Limb (tissue), 2 donors: ENCODE results near the gene ULBP2.
"Not testable (repeated sequence)": the region's sequence is repeated elsewhere in the genome, so short reads cannot be mapped to it uniquely, and the experiment has no call there.

Experiments
- DNase-seq, 2 donors: peaks; one replicate each; pipeline ENCODE4 v3.0.0-alpha.2; 2016; ENCODE audit errors: extremely low spot score in 2 of 2

Gene ULBP2

GRCh38 chr6:149925974-149926777 is 15.6 kb upstream of the ULBP2 start:
- peak; percentile 34 to 84 for DNase-seq

- not testable (repeated sequence) for DNase-seq
Observed at GRCh38 chr6:149927025-149927424, 14.8 kb upstream of the ULBP2 start.

GRCh38 chr6:149929422-149929821 is 12.4 kb upstream of the ULBP2 start:
- no peak for DNase-seq

GRCh38 chr6:149931501-149931900 is 10.3 kb upstream of the ULBP2 start:
- no peak for DNase-seq

DNA sequence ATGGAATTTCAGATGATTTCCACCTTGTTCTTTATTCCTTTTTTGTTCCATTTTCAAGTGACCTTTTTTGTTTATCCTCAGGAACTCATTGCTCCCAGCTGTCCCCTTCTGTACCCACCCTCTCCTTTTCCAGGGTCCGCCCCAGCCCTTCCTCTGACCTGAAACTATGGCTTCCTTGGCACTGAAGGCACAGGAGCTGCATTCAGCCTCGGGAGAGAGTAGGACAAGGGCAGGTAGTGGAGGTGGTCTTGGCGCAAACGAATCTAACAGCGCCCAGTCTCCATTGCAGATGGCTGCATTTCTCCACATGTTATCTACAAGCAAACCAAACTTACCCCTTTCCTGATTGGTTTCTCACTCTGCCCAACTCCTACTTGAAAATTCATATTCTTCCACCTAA is 8.8 kb upstream of the ULBP2 start:
- DNase-seq = peak in 1 of 2 donors; percentile 7

DNA sequence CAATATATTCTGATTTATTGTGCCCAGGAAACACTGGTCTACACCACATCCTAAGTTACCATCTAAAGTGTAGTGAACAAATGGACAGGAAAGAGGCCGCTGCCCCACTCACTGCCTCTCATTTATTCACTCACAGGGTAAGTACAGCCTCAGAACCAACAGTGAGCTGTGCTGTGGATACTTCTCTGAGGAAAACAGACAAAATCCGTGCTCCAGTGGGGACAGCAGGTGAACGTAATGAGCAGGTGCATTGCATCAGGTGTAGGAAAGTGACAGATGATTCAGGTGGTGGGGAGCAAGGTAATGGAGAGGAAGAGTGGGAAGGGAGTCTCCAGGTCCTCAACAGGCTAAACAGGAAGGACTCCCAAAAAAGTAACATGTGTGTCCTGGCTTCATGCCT is 8.4 kb upstream of the ULBP2 start:
- DNase-seq = peak in 1 of 2 donors; percentile 12

DNA sequence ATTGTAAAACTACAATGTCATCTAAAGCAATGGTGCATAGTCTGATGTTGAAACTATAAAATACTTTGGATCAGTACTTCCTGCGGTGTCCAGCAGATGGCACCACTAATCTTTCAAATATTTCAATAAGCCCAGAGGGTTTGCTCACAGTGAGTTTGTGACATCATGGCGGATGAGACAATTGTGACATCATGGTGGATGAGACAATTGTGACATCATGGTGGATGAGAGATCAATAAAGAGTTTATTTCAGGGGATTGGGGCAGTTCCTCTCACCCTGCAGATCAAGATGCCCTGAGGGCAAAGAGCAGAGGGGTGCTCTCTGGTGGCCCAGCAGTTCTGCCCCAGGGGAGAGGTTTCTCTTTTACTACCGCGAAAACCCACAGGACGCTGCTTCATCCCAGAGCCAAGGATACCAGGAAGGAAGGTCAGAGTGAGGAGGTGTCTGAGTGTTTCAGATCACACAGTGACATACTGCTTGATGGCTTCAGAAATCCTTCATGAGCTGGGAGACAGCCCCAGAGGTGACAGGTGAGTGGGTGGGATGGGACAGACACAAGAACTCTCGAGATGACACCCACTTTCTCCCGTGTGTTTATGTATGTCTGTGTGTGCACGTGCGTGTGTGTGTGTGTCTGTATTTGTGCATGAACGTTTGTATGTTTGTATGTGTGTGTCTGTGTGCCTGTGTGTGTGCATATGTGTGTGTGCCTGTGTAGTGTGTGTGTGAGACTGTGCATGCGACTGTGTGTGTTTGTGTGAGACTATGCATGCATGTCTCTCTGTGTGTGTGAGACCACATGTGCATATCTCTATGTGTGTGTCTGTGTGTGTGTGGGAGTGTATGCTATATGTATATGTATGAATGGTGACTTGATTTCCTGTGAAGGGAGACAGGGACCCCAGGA is 7.3 kb upstream of the ULBP2 start:
- DNase-seq = peak; percentile 48 to 74

- DNase-seq = peak in 1 of 2 donors; percentile 11
Observed at GRCh38 chr6:149935246-149935645, 6.6 kb upstream of the ULBP2 start.

DNA sequence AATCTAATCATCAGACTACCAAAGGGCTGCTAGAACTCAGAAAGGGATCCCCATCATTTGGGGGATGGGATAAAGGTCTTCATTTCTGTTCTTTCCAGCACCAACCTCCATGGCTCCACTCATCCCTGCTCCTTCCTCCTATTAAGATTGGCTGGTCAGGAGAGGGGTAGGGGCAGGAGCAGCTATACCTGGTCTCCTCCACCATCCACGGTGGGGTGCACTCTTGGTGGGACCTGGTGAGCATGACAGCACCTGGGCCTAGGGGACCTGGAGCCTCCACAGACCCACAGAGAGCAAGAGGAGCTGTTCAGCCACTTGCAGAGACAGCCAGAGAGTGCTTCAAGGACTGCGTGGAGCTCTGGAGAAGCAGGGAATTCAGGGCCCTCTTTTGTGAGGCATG is 6.1 kb upstream of the ULBP2 start:
- peak in 1 of 2 donors; percentile 22 for DNase-seq

DNA sequence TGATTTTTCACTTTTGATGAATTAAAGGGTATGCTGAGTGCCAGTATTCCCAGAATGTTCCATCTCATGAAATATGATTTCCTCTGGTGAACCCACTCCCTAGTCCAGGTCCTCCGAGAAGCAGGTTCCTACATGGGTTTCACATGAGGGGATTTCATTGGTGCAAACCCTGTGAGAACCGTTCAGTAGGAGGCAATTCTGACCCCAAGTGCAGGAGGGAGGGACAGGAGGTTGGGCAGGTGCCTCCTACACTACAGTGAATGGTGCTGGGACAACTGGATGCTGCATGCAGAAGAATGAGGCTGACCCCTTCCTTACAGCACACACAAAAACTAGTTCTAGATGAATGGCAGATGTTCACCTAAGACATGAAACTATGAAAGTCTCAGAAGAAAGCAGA is 5.1 kb upstream of the ULBP2 start:
- DNase-seq = no peak

GRCh38 chr6:149938013-149938570 is 3.7 kb upstream of the ULBP2 start:
- not testable (repeated sequence) for DNase-seq

DNA sequence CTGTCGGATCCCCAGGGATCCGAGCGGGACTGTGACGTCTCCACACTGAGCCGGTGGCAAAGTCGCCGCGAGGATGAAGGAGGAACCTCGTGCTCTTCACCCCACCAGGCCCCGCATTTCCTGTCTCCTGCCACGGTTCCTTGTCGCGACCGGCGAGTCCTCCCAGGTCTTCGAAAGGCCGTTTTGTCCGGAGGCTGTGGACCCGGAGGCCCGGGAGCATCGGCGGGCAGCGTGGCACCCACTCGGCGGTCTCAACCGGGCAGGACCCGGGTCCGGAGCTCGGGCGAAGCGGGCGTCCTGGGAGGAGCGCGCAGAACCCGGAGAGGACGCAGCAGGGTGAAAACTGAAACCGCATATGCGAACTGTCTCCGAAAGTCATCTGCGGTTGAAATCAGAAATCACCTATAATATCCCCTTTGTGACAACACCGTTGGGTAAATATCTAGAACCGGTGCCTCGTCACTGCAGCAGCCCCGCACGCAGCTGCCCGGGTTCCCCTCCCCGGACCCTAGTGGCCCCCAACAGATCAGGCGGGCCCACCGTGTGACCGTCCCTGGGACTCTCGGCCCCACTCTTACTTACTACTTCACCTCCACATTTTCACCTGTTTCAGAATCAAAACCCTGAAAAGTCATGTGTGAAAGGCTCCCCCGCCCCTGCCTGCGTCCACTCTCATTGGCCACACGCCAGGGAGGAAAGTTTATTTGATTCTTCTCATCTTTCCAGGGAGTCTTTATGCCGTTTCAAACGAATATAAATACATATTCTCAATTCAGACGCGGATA is 3.1 kb upstream of the ULBP2 start:
- peak in 1 of 2 donors; percentile 52 for DNase-seq

- DNase-seq = no peak
Observed at GRCh38 chr6:149939356-149939648, 2.5 kb upstream of the ULBP2 start.

- DNase-seq = no peak
Observed at GRCh38 chr6:149939909-149940671, 1.7 kb upstream of the ULBP2 start.

DNA sequence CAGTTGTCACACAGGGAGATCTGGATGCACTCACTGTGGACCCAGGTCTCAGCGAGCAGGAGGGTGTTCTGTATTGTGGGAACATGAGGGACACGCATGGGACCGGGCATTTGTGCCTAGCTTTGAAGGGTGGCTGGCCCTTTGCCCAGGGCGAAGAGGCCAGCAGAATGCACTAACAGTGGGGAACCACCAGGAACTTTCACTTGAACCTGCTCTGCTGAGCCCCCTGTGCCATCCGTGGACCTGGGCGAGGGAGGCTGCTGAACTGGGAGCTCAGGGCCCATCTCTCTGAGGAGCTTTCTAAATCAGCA is 1.2 kb upstream of the ULBP2 start:
- no peak for DNase-seq

DNA sequence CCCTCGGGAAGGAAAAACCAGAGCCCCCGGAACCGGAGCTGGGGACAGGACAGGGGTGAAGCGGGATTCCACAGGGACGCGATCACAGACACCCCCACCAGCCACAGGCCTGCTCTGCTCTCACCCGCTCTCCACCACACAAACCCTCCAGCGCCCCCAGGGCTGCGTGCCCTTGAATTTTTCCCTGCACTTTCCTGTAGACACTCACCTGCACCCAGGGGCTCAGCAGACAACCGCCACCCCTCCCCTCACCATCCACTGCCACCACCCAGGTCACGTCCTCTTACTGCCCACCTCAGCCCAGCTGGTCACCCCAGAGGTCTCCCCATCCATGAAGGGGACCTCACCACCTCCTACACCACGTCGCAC is 631 bp downstream of the ULBP2 start:
- DNase-seq = peak in 1 of 2 donors; percentile 41

- peak in 1 of 2 donors; percentile 16 for DNase-seq
Observed at GRCh38 chr6:149943321-149943720, 1.5 kb downstream of the ULBP2 start.

- not testable (repeated sequence) for DNase-seq
Observed at GRCh38 chr6:149945276-149945675, 3.5 kb downstream of the ULBP2 start.

DNA sequence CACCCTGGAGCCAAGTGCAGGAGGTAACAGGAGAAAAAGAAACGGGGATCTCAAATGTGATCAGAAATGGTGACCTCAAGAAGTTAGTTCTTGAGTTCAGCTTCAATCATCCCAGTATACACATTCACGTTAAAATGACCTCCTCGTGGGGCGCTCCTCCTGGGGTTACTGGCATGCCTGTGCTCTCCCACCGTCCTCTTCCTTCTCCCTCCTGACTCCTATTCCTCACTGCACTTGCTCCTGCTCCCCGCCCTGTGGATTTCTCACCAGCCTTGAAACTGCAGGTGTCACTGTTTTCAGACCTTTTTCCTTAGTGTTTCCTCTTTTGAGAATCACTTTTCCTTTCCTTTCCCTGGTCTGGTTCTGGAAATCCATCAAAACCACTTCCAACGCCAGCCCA is 4.8 kb downstream of the ULBP2 start:
- not testable (repeated sequence) for DNase-seq

DNA sequence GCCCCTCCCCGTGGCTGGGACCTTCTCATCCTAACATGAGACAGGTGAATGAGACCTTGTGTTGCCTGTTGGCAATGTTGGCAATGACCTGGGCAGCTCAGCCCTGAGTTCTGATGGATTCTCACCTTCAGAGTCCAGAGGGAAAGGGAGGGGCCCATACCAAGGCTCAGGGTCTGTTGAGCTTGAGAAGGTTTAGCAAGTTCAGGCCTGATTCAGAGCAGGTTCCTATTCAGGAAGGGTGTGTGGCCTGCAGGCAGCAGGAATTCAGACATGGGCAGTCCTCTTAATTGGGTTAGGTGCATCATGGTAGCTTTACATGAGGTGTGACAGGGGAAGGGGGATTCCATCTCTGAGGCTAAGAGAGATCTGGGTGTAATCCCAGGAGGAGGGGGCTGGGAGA is 5.7 kb downstream of the ULBP2 start:
- not testable (repeated sequence) for DNase-seq

GRCh38 chr6:149948011-149948410 is 6.2 kb downstream of the ULBP2 start:
- DNase-seq = no peak
